Testis (tissue), 3 donors: Measurements from ENCODE around the gene PLEKHG4B. TPM values are rescaled to one million over a fixed set of nuclear protein-coding genes. Genes with fewer than 3 reads are reported as not detected.

Experiments
- DNase-seq: peaks from one replicate; pipeline ENCODE4 v3.0.0-alpha.2; 2019
- H3K27ac ChIP-seq, 2 donors: fragments of 200-600 bp; sonication (generic); one replicate each; pipeline ENCODE4 v1.5.1; 2019
- H3K27me3 ChIP-seq: fragments of 200-600 bp; sonication (generic); one replicate; pipeline ENCODE4 v1.5.1; 2019
- H3K36me3 ChIP-seq: fragments of 200-600 bp; sonication (generic); one replicate; pipeline ENCODE4 v1.5.1; 2017; ENCODE audit warnings: low read depth; ENCODE audit errors: missing control alignments
- H3K4me1 ChIP-seq: fragments of 200-600 bp; sonication (generic); one replicate; pipeline ENCODE4 v1.5.1; 2019
- H3K4me3 ChIP-seq, 2 donors: fragments of 200-600 bp; sonication (generic); one replicate each; pipeline ENCODE4 v1.5.1; 2017 to 2019
- H3K9me3 ChIP-seq: fragments of 200-600 bp; sonication (generic); one replicate; pipeline ENCODE4 v1.5.1; 2017
- POLR2A ChIP-seq: fragments of 450-650 bp; IDR thresholded peaks from one replicate; pipeline ENCODE4 v1.6.1; 2017; ENCODE audit warnings: antibody characterized with exemption, mild to moderate bottlenecking, moderate library complexity
- whole genome bisulfite sequencing, 2 donors: methylation state at CpG; one replicate each; pipeline ENCODE4 v1.1.5; 2018; 5-methylcytosine and 5-hydroxymethylcytosine counted together
- intact Hi-C: fragments of 100-400 bp; cut with DNase I; formaldehyde crosslinking; loops from one replicate; pipeline ENCODE4 v1.15.1; 2023; ENCODE audit warnings: low total_unique reads
- polyA plus RNA-seq: library from polyadenylated mRNA; stranded (reverse); fragments of 350-450 nt; fragmentation: Illumina TruSeq; extraction: RNeasy Lipid Tissue Mini Kit (QIAGEN cat#74804); gene quantifications from one replicate; pipeline ENCODE4 v1.2.3, GENCODE V29; 2014; ENCODE audit warnings: low read depth, low replicate concordance; ENCODE audit not compliant: insufficient read depth
- total RNA-seq, 2 donors: library from RNA; depleted of rRNA; stranded (reverse); fragments of >200 nt; gene quantifications; one replicate each; pipeline ENCODE4 v1.2.3, GENCODE V29; 2016
- TF ChIP-seq, protein P1 (sequence below), 3 experiments: fragments of 450-650 bp in 2 of 3; fragments of 200-600 bp in 1 of 3; sonication (generic) in 1 of 3; IDR thresholded peaks; one replicate each; pipeline ENCODE4 v1.5.1; 2016 to 2019; ENCODE audit warnings: antibody characterized with exemption in 3 of 3, mild to moderate bottlenecking in 2 of 3, moderate library complexity in 1 of 3

Gene PLEKHG4B
- total and polyA plus RNA-seq, 3 donors from 2014 or later: 3.2 to 6.9 (median 6.0) TPM

DNA sequence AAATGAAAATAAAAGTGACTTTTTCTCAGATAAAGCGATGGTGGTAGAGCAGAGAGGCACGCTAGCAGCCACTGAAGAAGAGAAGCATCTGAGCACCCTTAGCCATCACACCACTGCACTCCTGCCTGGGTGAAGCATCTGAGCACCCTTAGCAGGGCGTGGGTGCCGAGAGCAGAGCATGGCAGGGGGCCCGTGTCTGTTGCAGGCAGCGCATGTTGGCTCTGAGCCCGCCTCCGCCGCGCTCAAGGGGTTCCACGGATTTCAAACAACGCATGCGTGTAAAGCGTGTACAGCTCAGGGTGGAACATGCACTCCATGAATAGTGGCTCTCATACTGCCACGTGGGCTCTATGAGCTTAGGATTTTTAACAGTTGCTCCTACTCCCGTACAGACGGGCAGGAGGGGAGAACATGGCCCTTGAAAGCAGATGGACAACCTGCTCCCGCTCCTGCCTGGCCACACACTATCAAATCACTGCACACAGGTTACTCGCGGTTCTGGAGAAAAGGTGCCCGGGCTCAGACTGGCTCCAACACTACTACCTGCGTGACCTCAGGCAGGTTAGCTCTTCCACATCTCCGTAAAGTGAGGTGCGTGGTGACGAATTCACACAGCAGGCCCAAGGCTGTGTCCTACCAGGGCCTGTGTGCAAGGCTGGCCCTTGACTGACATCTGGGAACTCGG lies 111.4 kb downstream of the PLEKHG4B start:
- intact Hi-C loops: no loop called here
- H3K4me1 ChIP-seq: peaks cover 11% of the 10 kb centered on the region
- no peak for DNase-seq
- H3K4me3 ChIP-seq: no peak overlapping the region
- no peak overlapping the region for H3K27ac ChIP-seq
- TF ChIP-seq, protein P1, sequence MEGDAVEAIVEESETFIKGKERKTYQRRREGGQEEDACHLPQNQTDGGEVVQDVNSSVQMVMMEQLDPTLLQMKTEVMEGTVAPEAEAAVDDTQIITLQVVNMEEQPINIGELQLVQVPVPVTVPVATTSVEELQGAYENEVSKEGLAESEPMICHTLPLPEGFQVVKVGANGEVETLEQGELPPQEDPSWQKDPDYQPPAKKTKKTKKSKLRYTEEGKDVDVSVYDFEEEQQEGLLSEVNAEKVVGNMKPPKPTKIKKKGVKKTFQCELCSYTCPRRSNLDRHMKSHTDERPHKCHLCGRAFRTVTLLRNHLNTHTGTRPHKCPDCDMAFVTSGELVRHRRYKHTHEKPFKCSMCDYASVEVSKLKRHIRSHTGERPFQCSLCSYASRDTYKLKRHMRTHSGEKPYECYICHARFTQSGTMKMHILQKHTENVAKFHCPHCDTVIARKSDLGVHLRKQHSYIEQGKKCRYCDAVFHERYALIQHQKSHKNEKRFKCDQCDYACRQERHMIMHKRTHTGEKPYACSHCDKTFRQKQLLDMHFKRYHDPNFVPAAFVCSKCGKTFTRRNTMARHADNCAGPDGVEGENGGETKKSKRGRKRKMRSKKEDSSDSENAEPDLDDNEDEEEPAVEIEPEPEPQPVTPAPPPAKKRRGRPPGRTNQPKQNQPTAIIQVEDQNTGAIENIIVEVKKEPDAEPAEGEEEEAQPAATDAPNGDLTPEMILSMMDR (IDR thresholded peaks at IDR 0.05): no peak
- no peak for TF ChIP-seq POLR2A
- no peaks in the 10 kb centered on the region for H3K9me3 ChIP-seq
- H3K36me3 ChIP-seq: no peaks in the 10 kb centered on the region
- whole genome bisulfite sequencing, 2 donors: 92 to 96% methylated on average over 23 to 26 of the region's 26 CpGs
- no peaks in the 10 kb centered on the region for H3K27me3 ChIP-seq

DNA sequence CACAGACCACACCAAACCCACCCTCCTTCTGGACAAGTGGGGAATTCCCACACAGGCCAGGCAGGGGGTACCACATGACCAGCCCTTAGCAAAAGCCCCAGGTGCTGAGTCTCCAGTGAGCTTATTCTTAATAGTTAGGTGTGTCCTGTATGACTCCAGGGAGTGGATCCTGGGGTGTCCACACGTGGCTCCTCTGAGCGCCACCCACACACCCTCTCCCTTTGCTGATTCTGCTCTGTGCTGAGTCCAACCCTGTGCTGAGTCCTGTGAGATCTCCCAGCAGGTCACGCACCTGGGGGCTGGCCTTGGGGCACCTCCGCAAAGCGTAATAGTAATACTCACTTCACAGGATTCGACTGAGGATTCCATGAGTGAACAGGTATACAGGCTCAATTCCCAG lies 112.0 kb downstream of the PLEKHG4B start:
- no peak for DNase-seq
- Histone ChIP-seq H3K4me3 (no peak overlapping the region), H3K9me3 (no peaks in the 10 kb centered on the region), H3K36me3 (no peaks in the 10 kb centered on the region), H3K27ac (no peak overlapping the region), H3K4me1 (peaks cover 11% of the 10 kb centered on the region), H3K27me3 (no peaks in the 10 kb centered on the region)
- WGBS, 2 donors: 92 to 100% methylated on average over 5 to 6 of the region's 6 CpGs
- intact Hi-C loops: no loop called here
- TF ChIP-seq, protein P1 (IDR thresholded peaks at IDR 0.05): no peak
- no peak for TF ChIP-seq POLR2A

DNA sequence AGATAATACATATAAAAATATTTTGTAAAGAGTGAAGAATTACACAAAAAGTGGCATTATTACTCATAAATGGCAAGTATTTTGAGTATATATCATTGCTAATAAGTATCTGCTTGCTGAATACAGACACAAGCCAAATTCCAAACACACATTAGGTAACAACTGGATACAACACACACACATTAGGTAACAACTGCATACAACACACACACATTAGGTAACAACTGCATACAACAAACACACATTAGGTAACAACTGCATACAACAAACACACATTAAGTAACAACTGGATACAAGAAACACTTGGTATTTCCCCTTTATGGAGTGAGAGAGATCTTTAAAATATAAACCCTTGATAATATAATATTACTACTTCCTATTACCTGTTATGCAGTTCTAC lies 112.5 kb downstream of the PLEKHG4B start:
- Histone ChIP-seq H3K4me3 (no peak overlapping the region), H3K27me3 (no peaks in the 10 kb centered on the region), H3K36me3 (no peaks in the 10 kb centered on the region), H3K9me3 (no peaks in the 10 kb centered on the region), H3K27ac (no peak overlapping the region), H3K4me1 (peaks cover 11% of the 10 kb centered on the region)
- intact Hi-C loops: no loop called here
- TF ChIP-seq, protein P1 (IDR thresholded peaks at IDR 0.05): no peak
- TF ChIP-seq POLR2A: no peak
- DNase-seq: no peak

DNA sequence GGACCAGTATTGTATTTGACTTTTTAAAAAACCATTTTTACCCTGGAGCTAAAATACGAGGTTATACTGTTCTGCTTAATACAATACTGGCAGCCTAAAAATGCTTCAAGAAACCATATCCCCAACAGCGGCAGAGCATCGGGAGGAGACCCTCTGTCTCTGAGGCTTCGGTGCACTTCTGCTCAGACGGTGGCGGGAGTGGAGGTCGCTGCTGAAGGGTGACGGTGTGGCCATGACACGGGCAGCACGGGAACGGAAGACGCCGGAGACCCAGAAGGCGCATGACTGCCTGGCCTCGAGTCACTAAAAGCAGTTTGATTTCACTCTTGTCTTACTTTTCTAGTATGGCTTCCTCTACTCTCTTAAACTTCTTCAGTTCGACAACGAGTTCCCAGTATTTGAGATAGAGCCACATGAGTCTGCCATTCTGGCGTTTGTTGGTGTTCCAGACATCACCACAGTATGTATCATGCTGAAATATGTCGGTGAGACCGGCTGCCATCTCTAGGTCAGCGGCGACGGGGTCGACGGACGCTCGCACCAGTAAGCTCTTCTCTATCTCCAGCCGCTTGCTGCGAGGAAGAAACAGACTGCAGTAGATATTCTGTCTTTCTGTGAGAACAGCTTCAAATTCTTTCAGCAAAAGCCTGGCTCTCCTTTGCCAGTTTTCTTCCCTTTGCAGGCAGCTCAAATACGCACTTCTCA lies 113.2 kb downstream of the PLEKHG4B start:
- Histone ChIP-seq H3K4me1 (peaks cover 11% of the 10 kb centered on the region), H3K36me3 (no peaks in the 10 kb centered on the region), H3K4me3 (no peak overlapping the region), H3K27ac (no peak overlapping the region), H3K9me3 (no peaks in the 10 kb centered on the region), H3K27me3 (no peaks in the 10 kb centered on the region)
- TF ChIP-seq POLR2A: no peak
- TF ChIP-seq, protein P1 (IDR thresholded peaks at IDR 0.05): no peak
- no peak for DNase-seq
- 96 to 98% methylated on average over 30 of the region's 30 CpGs for WGBS, 2 donors
- intact Hi-C loops: no loop called here
